OCI-LY3 (cell line): ENCODE results near the gene EPHA5.

Experiments
- H2AFZ ChIP-seq: fragments of 200-600, 300-600 bp; shearing (Covaris generic); 2 replicates; pipeline ENCODE4 v1.6.0; 2014; ENCODE audit warnings: antibody characterized with exemption, low read depth, low read length
- H3K27ac ChIP-seq: fragments of 200-600, 300-600 bp; sonication (generic); 2 replicates; pipeline ENCODE4 v1.5.1; 2014; ENCODE audit warnings: mild to moderate bottlenecking, low read length, moderate library complexity, mixed read lengths
- H3K27me3 ChIP-seq: fragments of 200-600, 300-600 bp; sonication (generic); 2 replicates; pipeline ENCODE4 v1.6.1; 2014; ENCODE audit warnings: low read depth, low read length, mixed read lengths
- H3K36me3 ChIP-seq: fragments of 200-600, 300-600 bp; sonication (generic); replicated peaks from 2 replicates; pipeline ENCODE3; 2014; ENCODE audit warnings: low read depth, low read length, mixed read lengths
- H3K4me1 ChIP-seq: fragments of 300-600, 200-600 bp; sonication (generic); 2 replicates; pipeline ENCODE4 v1.6.1; 2014; ENCODE audit warnings: low read length, mixed read lengths
- H3K4me2 ChIP-seq: fragments of 200-600, 300-600 bp; sonication (generic); 2 replicates; pipeline ENCODE4 v1.6.1; 2014; ENCODE audit warnings: low read length, mixed read lengths
- H3K4me3 ChIP-seq: fragments of 300-600, 200-600 bp; sonication (generic); 2 replicates; pipeline ENCODE4 v1.5.1; 2014; ENCODE audit warnings: antibody characterized with exemption, mild to moderate bottlenecking, low read length, moderate library complexity
- H3K79me2 ChIP-seq: fragments of 300-600, 200-600 bp; shearing (Covaris generic); 2 replicates; pipeline ENCODE4 v1.6.1; 2014; ENCODE audit warnings: mild to moderate bottlenecking, low read length, mixed read lengths
- H3K9ac ChIP-seq: fragments of 300-600, 200-600 bp; shearing (Covaris generic); 2 replicates; pipeline ENCODE4 v1.6.0; 2014; ENCODE audit warnings: mild to moderate bottlenecking, low read length, moderate library complexity
- H3K9me3 ChIP-seq: fragments of 200-600, 300-600 bp; shearing (Covaris generic); 2 replicates; pipeline ENCODE4 v1.6.1; 2014; ENCODE audit warnings: low read length, mixed read lengths; ENCODE audit not compliant: insufficient read depth
- H4K20me1 ChIP-seq: fragments of 200-600, 300-600 bp; sonication (generic); 2 replicates; pipeline ENCODE4 v1.6.1; 2016; ENCODE audit warnings: low read length, mixed read lengths; ENCODE audit not compliant: insufficient read depth
- CTCF ChIP-seq: fragments of 200-600, 300-600 bp; sonication (generic); IDR thresholded peaks from 2 replicates; pipeline ENCODE4 v1.5.1; 2014; ENCODE audit warnings: antibody characterized with exemption, low read length, low read depth
- EZH2phosphoT487 ChIP-seq: fragments of 200-600 bp; shearing (Covaris generic); IDR thresholded peaks from 2 replicates; pipeline ENCODE4 v1.6.1; 2018; ENCODE audit warnings: antibody characterized with exemption, mixed run types, low read depth

The EPHA5 gene

GRCh38 chr4:65546882-65547416 lies 123.3 kb downstream of the EPHA5 start:
- H2AFZ ChIP-seq, result no peak overlapping the region
- no peaks in the 10 kb centered on the region for H4K20me1 ChIP-seq
- H3K9ac ChIP-seq, result no peak overlapping the region
- no peak overlapping the region for H3K4me2 ChIP-seq
- no peak overlapping the region for H3K4me3 ChIP-seq
- H3K27me3 ChIP-seq, result no peaks in the 10 kb centered on the region
- no peaks in the 10 kb centered on the region for H3K79me2 ChIP-seq
- H3K27ac ChIP-seq, result no peak overlapping the region
- no peaks in the 10 kb centered on the region for H3K9me3 ChIP-seq
- TF ChIP-seq CTCF (no peak), EZH2phosphoT487 (no peak)
- H3K36me3 ChIP-seq, result no peaks in the 10 kb centered on the region
- H3K4me1 ChIP-seq, result no peaks in the 10 kb centered on the region

- Histone ChIP-seq H3K36me3 (no peaks in the 10 kb centered on the region), H3K9me3 (no peaks in the 10 kb centered on the region), H2AFZ (no peak overlapping the region), H3K79me2 (no peaks in the 10 kb centered on the region), H3K4me2 (no peak overlapping the region), H4K20me1 (no peaks in the 10 kb centered on the region), H3K27me3 (no peaks in the 10 kb centered on the region), H3K4me1 (no peaks in the 10 kb centered on the region), H3K27ac (no peak overlapping the region), H3K4me3 (no peak overlapping the region), H3K9ac (no peak overlapping the region)
- TF ChIP-seq EZH2phosphoT487, result no peak
These were observed 131.7 kb downstream of the EPHA5 start for GRCh38 chr4:65538571-65538970.

GRCh38 chr4:65535113-65535512 lies 135.2 kb downstream of the EPHA5 start:
- no peaks in the 10 kb centered on the region for H3K27me3 ChIP-seq
- H2AFZ ChIP-seq, result peak overlapping the region; percentile 34; the same call in 1 of the 2 replicates
- H3K4me2 ChIP-seq, result no peak overlapping the region
- H3K4me1 ChIP-seq, result no peaks in the 10 kb centered on the region
- no peaks in the 10 kb centered on the region for H3K9me3 ChIP-seq
- H3K79me2 ChIP-seq, result no peaks in the 10 kb centered on the region
- H3K36me3 ChIP-seq, result no peaks in the 10 kb centered on the region
- H3K27ac ChIP-seq, result no peak overlapping the region
- no peaks in the 10 kb centered on the region for H4K20me1 ChIP-seq
- no peak overlapping the region for H3K4me3 ChIP-seq
- no peak overlapping the region for H3K9ac ChIP-seq
- TF ChIP-seq EZH2phosphoT487 (no peak), CTCF (no peak)

- H2AFZ ChIP-seq, result no peak overlapping the region
- H3K79me2 ChIP-seq, result no peaks in the 10 kb centered on the region
- no peak overlapping the region for H3K9ac ChIP-seq
These were observed 148.6 kb downstream of the EPHA5 start for GRCh38 chr4:65521666-65522065.

More at GRCh38 chr4:65521666-65522065, 148.6 kb downstream of the EPHA5 start:
- Histone ChIP-seq H3K4me3 (no peak overlapping the region), H3K9me3 (no peaks in the 10 kb centered on the region), H3K4me2 (no peak overlapping the region), H3K36me3 (no peaks in the 10 kb centered on the region), H3K4me1 (no peaks in the 10 kb centered on the region), H3K27ac (no peak overlapping the region), H4K20me1 (no peaks in the 10 kb centered on the region), H3K27me3 (no peaks in the 10 kb centered on the region)
- TF ChIP-seq CTCF (no peak), EZH2phosphoT487 (no peak)
